MV-4-11 (cell line): Measurements from ENCODE around the gene CACNB3.

Source experiments
- DNase-seq: peaks from one replicate; lab custom pipeline; 2025; lab: John Stamatoyannopoulos, UW

Gene CACNB3

DNA sequence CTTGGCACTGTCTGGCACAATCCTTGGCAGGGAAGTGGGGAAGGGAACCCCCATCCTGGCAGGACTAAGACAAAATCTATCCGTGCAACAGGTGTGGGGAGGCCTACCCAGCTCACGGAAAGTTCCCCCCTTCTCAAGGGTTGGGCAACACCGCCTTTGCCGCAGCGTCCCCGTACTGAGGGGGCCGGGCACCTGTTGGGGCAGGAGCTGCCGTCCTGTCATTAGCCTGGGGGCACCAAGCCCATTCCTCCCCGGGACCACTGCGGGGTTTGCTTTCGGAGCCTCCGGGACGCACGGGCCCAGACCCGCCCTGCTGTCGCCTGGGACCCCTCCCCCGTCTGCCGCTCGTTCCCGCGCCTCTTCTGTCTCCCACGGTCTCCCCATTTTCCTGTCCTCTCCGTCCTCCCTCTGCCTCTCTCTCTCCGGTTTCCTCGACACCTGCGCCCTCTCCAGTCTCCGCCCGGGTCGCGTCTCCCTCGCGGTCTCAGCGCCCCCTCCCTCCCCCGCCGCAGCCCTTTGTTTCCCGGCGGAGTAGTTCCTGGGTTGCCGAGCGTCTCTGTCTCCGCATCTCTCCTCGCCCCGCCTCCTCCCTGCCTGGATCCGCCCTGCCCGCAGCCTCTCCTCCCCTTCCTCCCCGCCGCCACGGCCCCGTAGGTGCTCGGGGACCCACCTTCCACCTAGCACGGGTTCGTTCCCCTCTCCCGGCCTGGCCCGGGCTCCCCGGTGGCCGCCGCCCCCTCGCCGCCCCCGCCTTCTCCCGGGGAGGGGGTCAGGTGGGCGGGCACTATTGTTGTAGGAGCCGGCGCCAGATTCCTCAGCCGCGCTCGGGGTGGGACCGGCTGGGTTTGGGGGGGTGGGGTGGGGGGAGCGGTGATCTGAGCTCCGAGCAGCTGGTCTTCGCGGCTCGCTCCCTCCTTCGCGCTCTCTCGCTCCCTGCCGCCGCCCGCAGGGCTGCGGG, at the start of gene CACNB3:
Gene CACNB3, plus strand, starts transcription at position 624 of the 958 bp plus-strand sequence. CDS start 434 bp downstream, outside the sequence.
- no peak for DNase-seq

DNA sequence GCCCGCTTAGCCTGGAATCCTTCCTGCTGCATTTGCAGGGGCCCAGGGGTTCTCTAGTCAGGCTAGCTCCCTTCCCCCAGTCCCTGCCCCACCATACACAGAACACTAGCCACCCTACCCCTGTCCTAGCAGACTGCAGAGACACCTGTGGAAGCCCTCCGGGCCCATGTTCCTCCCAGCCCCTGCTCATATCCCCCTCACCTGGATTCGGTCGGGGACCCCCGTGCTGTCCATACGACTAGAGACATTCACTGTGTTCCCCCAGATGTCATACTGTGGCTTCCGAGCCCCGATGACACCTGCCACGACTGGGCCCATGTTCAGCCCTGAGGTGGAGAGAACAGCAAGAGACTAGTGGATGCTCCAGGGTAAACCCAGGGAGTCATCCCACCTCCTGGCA, 49.6 kb upstream of the CACNB3 start:
- DNase-seq, result no peak

DNA sequence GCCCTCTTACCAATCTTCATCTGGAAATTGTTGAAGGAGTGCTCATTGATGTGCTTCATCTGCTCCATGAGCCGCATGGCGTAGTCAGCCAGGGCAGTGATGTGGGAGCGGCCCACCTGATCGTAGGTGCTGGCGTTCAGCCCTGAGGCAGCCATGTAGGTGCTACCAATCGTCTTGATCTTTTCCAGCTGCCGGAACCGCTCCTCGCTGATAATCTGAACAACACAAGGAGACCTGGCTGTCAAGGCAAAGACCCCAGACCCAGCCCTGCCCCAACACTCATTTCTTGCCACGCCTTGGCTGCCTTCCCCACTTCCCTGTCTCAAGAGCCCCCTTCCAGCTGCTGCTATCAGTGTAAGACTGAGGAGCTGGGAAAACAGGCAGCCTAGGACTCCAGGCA, 47.5 kb upstream of the CACNB3 start:
- no peak for DNase-seq

DNA sequence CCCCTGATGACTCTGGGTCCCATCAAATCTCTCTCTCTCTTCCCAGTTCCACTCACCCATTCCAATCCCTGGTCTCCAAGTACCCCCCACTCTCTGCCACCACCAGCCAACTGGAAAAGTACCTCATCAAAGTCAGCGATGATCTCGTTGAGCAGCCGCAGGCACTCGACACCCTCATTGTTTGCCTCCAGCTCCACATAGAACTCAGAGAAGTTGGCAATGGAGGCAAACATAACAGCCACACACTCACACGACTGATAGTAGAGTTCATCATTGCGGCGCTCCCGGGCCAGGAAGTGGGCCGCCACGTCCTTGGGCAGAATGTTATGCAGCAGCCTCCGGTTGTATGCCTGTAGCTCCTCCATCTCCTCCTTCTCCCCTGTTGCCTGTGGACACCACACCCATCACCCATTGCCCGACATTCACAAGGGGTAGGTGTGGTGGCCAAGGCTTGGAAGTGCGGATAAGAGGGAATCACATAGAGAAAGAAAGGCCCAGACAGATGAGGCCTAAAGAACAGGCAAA, 46.6 kb upstream of the CACNB3 start:
- no peak for DNase-seq

DNA sequence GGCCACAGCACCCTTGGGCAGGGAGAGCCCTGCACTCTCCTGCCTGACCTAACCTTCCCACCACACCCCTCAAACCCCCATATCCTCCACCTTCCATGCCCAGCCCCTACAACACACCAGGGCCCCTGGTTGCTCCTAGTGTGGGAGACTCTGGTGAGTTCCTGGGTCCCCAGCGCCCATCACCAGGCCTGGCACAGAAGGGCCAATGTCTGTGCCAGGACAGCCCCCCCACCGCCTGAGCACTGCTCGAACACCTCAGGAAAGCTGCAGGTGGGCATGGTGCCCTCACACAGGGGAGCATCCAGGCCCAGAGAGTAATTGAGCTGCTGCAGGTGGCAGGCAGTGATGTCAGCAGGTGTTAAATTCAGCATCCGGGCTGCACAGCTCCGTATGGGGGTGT, 44.6 kb upstream of the CACNB3 start:
- DNase-seq, result no peak

DNA sequence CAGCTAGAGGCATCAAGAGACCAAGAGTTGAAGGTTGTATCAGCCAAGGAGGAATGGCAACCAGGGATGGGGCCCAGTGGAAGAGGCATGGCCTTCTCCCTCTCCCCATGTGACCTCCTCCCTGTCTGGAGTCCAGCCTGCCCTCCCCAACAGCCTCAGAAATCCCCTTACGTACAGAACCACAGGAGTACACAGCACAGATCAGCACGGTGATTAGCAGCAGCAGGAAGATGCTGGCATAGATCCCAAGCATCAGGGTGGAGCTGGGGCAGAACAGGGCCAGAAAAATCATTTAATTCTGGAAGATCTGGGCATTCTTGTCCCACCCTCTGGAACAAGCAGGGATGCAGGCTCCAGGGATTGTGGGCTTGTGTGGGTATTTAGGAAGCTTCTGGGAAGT, 43.8 kb upstream of the CACNB3 start:
- DNase-seq, result no peak

DNA sequence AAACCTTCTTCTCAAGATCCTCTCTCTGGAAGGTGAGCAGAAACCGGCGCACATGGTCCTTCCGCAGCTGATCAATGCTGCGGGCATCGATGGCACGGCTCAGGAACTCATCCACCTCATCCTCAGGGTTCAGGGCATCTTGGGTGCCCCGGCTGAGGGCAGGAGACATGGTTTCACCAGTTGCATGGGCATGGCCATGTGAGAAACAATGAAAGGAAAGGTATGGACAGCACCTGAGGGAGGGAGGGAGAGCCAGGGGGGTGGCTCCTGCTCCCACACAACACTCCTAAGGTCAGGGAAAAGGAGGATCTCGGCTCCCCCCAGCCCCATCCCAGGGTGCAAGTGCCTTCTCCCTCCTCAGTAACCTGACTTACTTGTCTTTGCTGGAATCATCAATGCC, 43.0 kb upstream of the CACNB3 start:
- no peak for DNase-seq

DNA sequence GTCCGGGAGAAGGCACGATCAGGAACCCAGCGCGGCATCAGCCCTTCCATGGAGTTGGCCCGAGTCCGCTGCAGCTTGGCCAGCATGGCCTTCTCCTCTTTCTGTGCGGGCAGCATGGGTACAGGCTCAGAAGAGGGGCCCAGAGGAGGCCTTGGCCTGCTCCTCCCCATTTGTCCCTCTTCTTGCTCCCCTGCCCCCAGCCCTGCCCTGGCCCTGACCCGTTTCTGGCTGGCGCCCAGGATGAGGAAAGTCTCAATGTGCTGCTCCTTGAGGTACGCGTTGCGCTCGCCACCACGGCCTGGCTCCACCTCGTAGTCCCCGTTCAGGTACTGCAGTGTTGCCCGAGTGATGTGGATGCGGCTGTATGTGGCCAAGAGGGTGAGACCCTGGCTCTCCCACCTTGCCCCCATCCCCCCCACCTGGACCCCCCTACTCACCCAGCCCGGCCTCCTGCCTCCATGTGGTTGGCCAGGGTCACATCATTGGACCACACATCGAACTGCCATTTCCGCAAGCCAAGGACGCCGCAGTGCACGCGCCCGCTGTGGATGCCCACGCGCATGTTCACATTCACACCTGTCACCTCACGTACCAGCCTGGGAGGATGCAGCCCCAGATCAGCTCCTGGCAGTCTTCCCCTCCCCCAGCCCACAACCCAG, 42.2 kb upstream of the CACNB3 start:
- DNase-seq, result no peak

DNA sequence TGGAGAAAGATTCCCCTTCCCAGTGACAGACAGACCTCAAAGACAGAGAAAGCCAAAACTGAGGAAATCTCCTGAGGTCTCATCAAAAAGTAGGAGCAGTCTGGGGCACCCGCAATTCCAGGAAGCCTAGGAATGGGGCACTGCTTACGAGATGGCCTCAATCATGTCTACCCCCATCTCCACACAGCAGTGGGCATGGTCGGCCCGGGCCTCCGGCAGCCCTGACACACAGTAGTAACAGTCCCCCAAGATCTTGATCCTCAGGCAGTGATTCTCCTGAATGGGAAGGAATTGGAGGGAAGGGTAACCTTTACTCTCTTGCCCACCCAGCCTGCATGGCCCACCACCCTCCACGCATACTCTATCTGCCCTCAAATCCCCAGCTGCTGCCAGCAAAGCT, 41.3 kb upstream of the CACNB3 start:
- DNase-seq, result no peak

DNA sequence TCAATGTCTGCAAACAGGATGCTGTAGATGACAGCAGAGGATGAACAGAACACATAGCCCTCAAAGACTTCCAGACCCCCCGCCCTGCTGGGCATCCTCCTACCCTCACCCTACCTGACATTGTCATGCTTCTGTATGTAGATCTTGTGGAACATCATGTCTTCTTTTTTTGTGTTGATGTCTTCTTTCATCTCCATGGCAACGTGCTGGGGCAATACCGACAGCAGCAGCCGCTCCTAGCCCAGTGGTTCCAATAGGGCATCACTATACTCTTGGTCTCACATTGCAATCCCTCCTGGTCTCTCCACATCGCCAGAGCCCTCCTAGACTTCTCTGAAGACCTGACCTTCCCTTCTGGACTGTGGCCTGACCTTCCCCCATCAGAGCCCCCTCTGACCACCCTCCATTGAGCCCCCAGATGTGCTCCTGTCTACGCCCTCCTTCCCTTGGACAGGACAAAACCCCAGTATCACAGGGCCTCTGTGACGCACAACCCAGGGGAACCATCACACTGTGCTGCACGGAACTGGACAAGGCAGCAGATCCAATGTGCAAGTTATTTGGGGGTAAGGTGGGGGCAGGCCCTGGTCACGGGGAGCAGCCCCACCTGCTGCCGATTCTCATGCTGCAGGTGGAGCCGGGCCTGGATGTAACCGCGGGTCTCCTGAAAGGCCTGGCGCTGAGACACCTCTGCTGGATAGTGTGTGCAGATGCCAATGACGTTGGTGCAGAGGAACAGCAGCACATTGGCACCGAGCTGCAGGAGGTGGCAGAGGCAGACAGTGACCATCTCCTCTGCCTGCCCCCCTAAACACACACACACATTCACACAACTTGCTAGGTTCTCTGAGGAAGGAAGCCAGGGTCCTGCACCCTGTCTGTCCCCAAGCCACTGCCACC, 40.5 kb upstream of the CACNB3 start:
- no peak for DNase-seq

DNA sequence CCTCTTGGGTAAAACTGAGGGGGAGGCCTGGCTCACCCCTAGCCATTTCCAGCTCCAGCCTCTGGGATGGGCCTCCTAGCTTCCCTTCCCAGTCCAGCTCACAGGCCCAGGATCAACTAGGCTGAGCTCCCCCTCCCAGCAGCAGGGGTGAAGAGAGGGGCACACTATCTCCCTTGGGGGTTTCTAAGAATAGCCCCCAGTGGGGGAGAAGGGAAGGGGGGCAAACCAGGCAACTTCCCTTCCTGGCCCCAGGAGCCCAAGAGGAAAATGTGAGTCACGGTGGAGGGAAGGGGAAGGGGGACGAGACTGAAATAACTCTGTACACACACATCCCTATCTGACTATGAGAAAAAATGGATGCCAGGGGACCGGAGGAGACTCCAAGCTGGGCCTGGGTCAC, 38.4 kb upstream of the CACNB3 start:
- peak; percentile 85 for DNase-seq

DNA sequence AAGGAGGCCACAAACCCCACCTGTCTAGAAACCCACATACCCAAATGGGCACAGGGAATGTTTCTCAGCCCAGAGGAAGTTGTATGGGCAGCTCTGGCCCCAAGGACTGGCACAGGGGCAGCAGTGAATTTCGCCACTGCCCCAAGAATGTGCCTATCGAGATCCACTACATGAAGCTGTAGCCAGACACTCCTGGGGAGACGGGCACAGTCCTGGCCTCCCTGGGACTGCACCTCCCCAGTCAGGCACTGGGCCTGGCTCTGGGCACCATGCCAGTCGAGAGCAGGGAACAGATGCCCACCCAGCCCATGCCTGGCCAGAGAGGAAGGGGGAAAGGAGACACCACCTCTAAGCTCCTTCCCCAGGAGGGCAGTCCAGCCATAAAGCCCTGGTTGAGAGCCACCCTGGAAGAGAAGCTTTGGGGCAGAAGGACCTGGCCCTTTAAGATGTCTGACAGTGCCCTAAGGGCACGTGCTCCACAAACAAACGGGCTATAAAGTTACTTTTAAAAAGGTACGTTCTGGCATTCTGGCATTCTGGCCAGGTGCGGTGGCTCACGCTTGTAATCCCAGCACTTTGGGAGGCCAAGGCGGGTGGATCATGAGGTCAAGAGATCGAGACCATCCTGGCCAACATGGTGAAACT, 37.8 kb upstream of the CACNB3 start:
- DNase-seq, result no peak

DNA sequence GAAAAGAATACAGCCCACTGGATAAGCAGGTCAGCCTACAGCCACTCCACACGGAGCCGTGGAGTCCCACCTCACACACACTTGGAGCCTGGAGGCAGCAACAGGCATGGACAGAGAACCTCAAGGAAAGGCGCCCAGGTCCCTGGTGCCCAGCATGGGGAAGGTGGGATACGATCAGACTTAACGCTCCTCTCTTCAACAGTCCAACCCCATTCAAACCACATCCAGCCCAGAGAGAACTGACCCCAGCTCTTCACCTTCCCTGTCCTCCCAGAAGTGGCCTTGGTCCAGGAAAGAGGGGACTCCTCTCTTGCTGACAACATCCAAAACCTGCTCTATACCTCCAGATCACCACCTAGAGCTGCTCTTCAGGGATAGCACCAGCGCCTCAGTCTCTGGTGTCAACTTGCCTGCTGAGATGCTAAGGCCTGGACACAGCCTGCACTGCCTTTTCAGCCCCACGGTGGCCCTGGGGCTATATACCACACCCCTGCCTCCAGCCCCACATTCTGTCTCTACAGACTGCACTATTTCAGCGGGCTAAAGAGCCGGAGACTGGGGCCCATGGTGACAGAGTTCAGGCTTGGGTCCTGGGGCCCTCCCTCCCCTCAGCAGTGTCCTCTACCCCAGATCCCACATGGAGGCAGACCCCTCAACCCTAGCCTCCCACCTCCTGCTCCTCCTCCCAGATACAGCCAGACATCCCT, 36.4 kb upstream of the CACNB3 start:
- DNase-seq, result no peak

DNA sequence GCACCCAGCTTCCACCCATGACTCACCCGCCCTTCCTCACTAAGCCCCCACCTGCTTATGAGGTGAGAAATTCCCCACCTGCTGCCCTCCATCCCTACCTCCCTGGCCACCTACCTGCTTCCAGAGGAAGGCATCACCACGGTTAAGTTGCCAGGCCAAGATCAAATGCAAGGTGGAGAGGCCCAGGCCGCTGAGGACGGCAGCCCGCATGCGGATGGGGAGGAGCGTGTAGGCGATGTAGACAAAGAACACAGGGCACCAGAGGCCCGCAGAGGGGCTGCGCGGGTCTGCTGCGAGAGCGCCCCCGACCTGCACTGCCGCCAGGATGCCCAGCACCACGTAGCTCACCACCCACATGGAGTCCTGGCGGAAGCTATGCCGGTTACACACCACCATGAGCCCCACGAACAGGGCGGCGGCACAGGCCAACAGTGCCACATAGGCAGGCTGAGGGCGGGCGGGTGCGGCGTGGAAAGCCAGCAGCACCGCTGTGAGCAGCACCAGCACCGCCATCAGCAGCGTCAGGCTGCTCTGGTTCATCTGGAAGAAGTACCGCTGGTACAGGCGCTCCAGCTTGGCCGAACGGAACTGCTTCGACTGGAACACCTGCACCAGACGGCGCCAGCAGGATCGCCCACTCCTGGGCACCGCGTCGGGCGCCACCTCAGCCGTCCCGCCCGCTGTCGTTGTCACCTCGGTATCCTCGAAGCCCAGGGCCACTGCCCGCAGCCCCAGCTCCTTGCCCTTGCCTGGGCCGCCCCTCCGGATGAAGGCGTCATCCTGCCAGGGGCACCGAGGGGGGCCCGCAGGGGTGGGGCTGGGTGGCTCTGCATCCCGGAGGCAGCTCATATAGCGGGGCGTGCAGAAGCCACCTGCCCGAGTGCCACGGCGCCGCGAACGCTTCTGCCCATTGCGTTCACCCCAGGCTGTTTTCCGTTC, 35.6 kb upstream of the CACNB3 start:
- DNase-seq, result no peak

DNA sequence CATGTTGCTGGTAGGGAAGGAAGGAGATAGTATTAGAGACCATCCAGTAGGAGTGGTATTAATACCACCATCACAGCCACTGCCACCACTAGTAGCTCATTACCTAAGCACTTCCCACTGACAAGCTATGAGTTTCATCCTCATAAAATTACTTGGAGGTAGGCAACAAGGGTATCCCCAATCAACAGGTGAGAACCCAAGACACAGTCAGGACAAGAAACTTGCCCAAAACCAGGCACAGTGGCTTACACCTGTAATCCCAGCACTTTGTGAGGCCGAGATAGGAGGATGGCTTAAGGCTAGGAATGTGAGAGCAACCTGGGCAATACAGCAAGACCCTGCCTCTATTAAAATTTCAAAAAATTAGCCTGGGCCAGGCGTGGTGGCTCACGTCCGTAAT, 34.9 kb upstream of the CACNB3 start:
- DNase-seq, result no peak

DNA sequence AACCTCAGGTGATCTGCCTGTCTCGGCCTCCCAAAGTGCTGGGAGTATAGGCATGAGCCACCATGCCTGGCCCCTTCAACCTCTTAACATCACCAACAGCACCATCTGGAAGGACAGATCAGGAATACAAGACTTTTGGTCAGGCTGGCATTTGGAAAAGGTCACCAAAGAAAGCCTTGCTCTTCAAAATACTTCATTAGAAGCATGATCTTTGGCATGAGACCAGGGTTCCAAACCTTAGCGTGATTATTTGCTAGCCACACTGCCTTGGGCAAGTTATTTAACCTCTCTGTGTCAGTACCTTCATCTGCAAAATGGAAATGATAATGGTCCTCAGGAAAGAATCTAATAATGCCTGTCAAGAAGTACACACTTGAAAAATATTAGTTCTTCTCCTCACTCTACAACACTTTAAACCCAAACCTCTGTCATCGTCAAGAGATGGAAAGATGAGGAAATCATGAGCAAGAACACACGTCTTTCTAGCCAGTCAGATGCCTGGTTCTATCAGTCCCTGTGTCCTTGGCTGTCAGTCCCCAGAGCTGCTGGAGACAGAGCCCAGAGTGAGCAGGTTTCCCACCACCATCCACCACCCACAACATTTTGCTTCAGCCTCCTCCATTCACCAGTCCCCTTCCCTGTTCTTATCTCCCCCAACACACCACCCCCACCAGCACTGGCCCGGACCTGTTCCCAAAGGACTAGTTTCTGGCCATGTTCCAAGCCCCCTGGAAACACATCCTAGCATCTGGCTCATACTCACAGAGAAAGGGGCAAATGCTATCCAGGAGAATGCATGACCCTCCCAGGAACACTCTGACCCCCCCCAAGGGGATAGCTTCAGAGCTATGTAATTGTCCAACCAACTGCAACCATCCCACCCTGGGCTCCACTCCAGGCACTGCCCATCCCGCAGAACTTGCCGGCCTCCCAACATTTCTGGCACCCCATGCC, 31.4 kb upstream of the CACNB3 start:
- no peak for DNase-seq

DNA sequence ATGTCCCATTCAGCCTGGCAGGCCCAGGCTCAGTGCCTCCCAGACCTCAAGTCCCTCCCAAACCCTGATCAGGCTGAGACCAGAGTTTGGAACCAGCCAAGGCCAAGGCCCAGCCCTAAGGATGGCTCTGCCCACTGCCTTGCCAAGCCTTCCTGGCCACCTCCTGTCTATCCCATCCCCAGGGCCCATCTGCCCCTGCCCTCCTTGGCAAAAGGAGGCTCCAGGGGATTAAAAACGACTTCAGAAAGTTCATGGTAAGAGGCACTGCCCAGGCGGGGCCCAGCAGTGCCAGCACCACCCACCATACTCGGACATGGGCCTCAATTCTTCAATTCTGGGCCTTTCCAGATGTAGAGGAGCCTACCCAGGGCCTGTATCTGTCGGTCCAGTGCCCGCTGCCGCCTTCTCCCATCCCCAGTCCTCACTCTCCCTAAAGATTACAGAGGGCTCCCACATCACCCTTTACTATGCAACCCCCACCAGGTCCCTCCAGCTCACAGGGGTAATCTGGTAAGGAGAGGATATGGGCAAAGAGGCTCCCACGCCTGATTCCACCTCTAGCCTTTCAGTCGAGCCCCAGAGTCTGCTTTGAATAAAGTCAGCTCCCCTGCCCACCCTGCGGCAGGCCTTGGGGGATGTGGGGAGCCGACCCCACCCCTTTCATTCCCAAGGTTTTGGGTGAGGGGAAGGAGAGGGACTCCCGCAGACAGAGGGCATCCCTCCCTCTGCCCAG, 30.3 kb upstream of the CACNB3 start:
- no peak for DNase-seq

DNA sequence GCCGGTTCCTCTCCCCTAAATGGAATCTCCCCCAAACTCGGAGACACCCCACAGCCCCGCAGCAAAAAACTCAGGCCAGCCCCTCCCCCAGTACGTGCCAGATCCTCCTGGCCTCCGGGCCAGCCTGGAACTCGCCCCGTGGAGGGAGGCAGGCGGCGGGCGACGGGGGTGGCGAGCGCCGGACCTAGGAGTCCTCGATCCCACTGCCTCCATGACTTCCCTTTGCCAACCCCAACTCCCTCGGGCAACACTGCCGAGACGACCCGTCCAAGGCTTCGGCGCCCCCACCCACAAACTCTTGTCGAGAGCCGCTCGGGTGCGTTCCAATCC, 29.8 kb upstream of the CACNB3 start:
- no peak for DNase-seq
